Sigmoid colon (tissue), 7 donors: ENCODE measurements around the gene MAP3K20. TPM values are rescaled to one million over a fixed set of nuclear protein-coding genes. Genes with fewer than 3 reads are reported as not detected.

Experiments
- DNase-seq: peaks from one replicate; pipeline ENCODE4 v3.0.0-alpha.2; 2019
- H3K27ac ChIP-seq, 4 donors: fragments of 200-600 bp; sonication (generic); one replicate each; pipeline ENCODE4 v1.5.1; 2016 to 2019; ENCODE audit warnings: mild to moderate bottlenecking in 1 of 4
- H3K27me3 ChIP-seq, 3 donors: fragments of 200-600 bp; sonication (generic); one replicate each; pipeline ENCODE4 v1.5.1; 2019; ENCODE audit warnings: mild to moderate bottlenecking in 1 of 3
- H3K36me3 ChIP-seq, 4 donors: fragments of 200-600 bp; sonication (generic); one replicate each; pipeline ENCODE4 v1.5.1; 2016 to 2019
- H3K4me1 ChIP-seq, 4 donors: fragments of 200-600 bp; sonication (generic); one replicate each; pipeline ENCODE4 v1.5.1; 2017 to 2019
- H3K4me3 ChIP-seq, 4 donors: fragments of 200-600 bp; sonication (generic); one replicate each; pipeline ENCODE4 v1.5.1; 2017 to 2019; ENCODE audit warnings: mild to moderate bottlenecking in 2 of 4, moderate library complexity in 1 of 4
- H3K9me3 ChIP-seq, 4 donors: fragments of 200-600 bp in 3 of 4; sonication (generic) in 3 of 4; one replicate each; pipeline versions ENCODE4 v1.5.1 to v1.6.1; 2013 to 2019
- EP300 ChIP-seq, 4 donors: sonication (generic); formaldehyde crosslinking; IDR thresholded peaks; one replicate each; pipeline ENCODE4 v1.6.1; 2017; ENCODE audit warnings: antibody characterized with exemption in 4 of 4
- POLR2A ChIP-seq, 2 donors: fragments of 450-650 bp; IDR thresholded peaks; one replicate each; pipeline ENCODE4 v1.6.1; 2016; ENCODE audit warnings: antibody characterized with exemption in 2 of 2, mild to moderate bottlenecking in 2 of 2, moderate library complexity in 2 of 2
- POLR2AphosphoS5 ChIP-seq, 4 donors: sonication (generic); formaldehyde crosslinking; IDR thresholded peaks; one replicate each; pipeline ENCODE4 v1.6.1; 2017; ENCODE audit warnings: antibody characterized with exemption in 4 of 4
- WGBS, 2 donors: extraction: QIAGEN DNeasy Blood & Tissue Kit; methylation state at CpG; one replicate each; pipeline ENCODE4 v1.1.7; 2013; 5-methylcytosine and 5-hydroxymethylcytosine counted together
- intact Hi-C: fragments of 100-400 bp; cut with DNase I; formaldehyde crosslinking; loops from one replicate; pipeline ENCODE4 v1.15.1; 2023
- polyA plus RNA-seq, 3 donors: library from polyadenylated mRNA; stranded (reverse); fragments of 200-250 nt; gene quantifications; one replicate each; pipeline ENCODE4 v1.2.3, GENCODE V29; 2013
- total RNA-seq, 4 donors: library from RNA; depleted of rRNA; stranded (reverse); fragments of >200 nt; gene quantifications; one replicate each; pipeline ENCODE4 v1.1.0, GENCODE V29; 2016
- TF ChIP-seq, protein P1 (sequence below), 4 experiments: fragments of 450-650 bp in 3 of 4; fragments of 200-600 bp in 1 of 4; IDR thresholded peaks; one replicate each; pipeline ENCODE4 v1.5.1; 2016 to 2019; ENCODE audit warnings: antibody characterized with exemption in 4 of 4, mild to moderate bottlenecking in 3 of 4, moderate library complexity in 2 of 4
- donor health status: healthy with polysubstance abuse.
- donor health status: Bipolar disorder and iron deficiency.
- donor health status: healthy.

Gene MAP3K20
- total and polyA plus RNA-seq, 7 donors: 6.2 to 255 (median 189) TPM

- no peaks in the 10 kb centered on the region for H3K36me3 ChIP-seq
- no peak for DNase-seq
- TF ChIP-seq POLR2AphosphoS5 (IDR thresholded peaks at IDR 0.05) (no peak), EP300 (IDR thresholded peaks at IDR 0.05) (no peak)
- H3K27me3 ChIP-seq: no peaks in the 10 kb centered on the region
- H3K27ac ChIP-seq: peak overlapping the region; percentile 91 to 99 (median 96)
- peaks cover 0 to 57% (median 45%) of the 10 kb centered on the region in 4 donors for H3K4me1 ChIP-seq
- 87 to 93% methylated on average over 3 of the region's 3 CpGs for WGBS, 2 donors
- H3K4me3 ChIP-seq: no peak overlapping the region
- no peaks in the 10 kb centered on the region for H3K9me3 ChIP-seq
- intact Hi-C loops: no loop called here
Measured at GRCh38 chr2:173079141-173079540, 3.5 kb downstream of the MAP3K20 start.

DNA sequence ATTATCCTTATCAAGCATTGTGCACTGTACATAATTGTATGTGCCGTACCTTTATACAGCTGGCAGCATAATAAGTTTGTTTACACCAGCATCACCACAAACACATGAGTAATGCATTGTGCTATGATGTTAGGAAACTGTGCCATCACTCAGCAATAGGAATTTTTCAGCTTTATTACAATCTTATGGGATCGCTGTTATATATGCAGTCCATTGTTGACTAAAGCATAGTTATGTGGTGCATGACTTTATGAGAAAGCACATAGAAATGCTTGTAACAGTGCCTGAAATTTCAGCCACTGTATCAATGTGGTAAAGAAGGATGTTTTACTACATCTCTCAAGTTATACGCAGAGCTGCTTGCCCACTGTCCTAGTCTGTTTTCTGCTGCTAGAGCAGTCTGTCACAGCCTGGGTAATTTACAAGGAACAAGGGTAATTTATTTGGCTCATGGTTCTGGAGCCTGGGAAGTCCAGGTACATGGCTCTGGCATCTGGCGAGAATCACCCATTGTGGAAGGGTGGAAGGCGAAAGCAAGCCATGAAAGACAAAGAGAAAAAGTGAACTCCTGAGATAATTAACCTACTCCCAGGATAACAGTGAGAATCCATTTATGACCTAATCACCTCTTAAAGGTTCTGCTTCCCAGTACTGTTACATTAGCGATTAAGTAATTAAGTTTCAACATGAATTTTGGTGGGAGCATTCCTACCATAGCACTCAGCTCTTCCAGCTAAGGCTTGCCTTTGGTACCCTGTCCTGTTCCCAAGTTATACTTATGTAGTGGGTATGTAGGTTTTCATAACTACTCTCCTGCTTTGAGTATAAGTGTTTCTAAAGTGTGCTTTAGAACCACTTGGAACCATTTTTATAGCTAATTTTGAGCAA is 4.6 kb downstream of the MAP3K20 start:
- H3K4me1 ChIP-seq: peaks cover 0 to 60% (median 46%) of the 10 kb centered on the region in 4 donors

GRCh38 chr2:173086518-173087213 is 11.0 kb downstream of the MAP3K20 start:
- Histone ChIP-seq H3K27ac (peak overlapping the region; percentile 77 to 87 (median 83)), H3K36me3 (peaks cover 0 to under 1% (median 0%) of the 10 kb centered on the region in 4 donors), H3K9me3 (no peaks in the 10 kb centered on the region), H3K4me3 (no peak overlapping the region), H3K4me1 (peaks cover 0 to 82% (median 63%) of the 10 kb centered on the region in 4 donors), H3K27me3 (no peaks in the 10 kb centered on the region)
- intact Hi-C loops: no loop called here
- TF ChIP-seq POLR2AphosphoS5 (IDR thresholded peaks at IDR 0.05): no peak
- TF ChIP-seq EP300 (IDR thresholded peaks at IDR 0.05): no peak
- TF ChIP-seq POLR2A (IDR thresholded peaks at IDR 0.05): no peak
- TF ChIP-seq, protein P1, sequence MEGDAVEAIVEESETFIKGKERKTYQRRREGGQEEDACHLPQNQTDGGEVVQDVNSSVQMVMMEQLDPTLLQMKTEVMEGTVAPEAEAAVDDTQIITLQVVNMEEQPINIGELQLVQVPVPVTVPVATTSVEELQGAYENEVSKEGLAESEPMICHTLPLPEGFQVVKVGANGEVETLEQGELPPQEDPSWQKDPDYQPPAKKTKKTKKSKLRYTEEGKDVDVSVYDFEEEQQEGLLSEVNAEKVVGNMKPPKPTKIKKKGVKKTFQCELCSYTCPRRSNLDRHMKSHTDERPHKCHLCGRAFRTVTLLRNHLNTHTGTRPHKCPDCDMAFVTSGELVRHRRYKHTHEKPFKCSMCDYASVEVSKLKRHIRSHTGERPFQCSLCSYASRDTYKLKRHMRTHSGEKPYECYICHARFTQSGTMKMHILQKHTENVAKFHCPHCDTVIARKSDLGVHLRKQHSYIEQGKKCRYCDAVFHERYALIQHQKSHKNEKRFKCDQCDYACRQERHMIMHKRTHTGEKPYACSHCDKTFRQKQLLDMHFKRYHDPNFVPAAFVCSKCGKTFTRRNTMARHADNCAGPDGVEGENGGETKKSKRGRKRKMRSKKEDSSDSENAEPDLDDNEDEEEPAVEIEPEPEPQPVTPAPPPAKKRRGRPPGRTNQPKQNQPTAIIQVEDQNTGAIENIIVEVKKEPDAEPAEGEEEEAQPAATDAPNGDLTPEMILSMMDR (IDR thresholded peaks at IDR 0.05): no peak
- 87 to 88% methylated on average over 2 of the region's 2 CpGs for WGBS, 2 donors
- no peak for DNase-seq

More for the DNA sequence above, 4.6 kb downstream of the MAP3K20 start:
- Histone ChIP-seq H3K27me3 (no peaks in the 10 kb centered on the region), H3K9me3 (no peaks in the 10 kb centered on the region), H3K36me3 (no peaks in the 10 kb centered on the region), H3K4me3 (no peak overlapping the region), H3K27ac (peak overlapping the region; percentile 39 to 99 (median 96))
- intact Hi-C loops: no loop called here
- no peak for DNase-seq
- TF ChIP-seq EP300 (IDR thresholded peaks at IDR 0.05): peak in 1 of 4 donors; percentile 12
- TF ChIP-seq POLR2AphosphoS5 (IDR thresholded peaks at IDR 0.05): no peak
- 84 to 92% methylated on average over 6 of the region's 6 CpGs for WGBS, 2 donors

- TF ChIP-seq, protein P1 (IDR thresholded peaks at IDR 0.05): no peak
- TF ChIP-seq POLR2A (IDR thresholded peaks at IDR 0.05): no peak
- no peak for TF ChIP-seq EP300 (IDR thresholded peaks at IDR 0.05)
- no peak for TF ChIP-seq POLR2AphosphoS5 (IDR thresholded peaks at IDR 0.05)
Measured at GRCh38 chr2:173087214-173087581, 11.6 kb downstream of the MAP3K20 start.

DNA sequence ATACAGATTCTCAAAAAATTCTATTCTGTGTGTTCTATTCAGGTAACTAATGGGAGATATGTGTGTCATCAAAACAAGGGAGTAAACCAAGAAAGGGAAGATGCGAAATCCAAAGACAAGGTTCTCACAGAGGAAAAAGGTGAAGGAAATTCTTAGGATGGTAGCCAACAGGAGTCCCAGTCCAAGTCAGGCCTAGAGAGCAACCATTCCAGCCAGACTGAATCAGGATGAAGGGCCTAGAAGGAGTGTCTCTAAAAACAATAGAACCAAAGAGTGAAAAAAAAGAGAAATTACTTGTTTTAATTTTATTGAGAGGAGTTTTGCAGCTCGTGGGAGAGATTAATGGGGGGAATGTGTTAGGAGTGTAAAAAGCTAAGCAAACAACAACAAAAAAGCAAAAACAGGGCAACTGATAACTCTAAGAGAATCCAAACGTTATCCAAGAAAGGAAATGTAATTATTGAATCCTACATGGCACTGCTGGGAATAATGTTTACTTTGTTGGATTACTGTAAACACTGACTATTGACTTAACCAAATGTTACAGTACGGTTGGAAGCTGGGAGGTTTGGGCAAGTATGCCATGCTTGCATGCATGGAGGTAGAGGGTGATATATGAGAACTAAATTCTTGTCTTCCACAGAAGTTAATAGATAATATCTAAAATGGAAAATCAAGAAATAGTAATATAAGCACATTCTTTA is 12.3 kb downstream of the MAP3K20 start:
- no peaks in the 10 kb centered on the region for H3K27me3 ChIP-seq
- peak overlapping the region; percentile 77 to 87 (median 83) for H3K27ac ChIP-seq
- 50 to 80% methylated on average over 4 of the region's 4 CpGs for WGBS, 2 donors
- no peak for DNase-seq
- TF ChIP-seq EP300 (IDR thresholded peaks at IDR 0.05) (no peak), POLR2A (IDR thresholded peaks at IDR 0.05) (no peak), POLR2AphosphoS5 (IDR thresholded peaks at IDR 0.05) (no peak)
- TF ChIP-seq, protein P1 (IDR thresholded peaks at IDR 0.05): no peak
- intact Hi-C loops: no loop called here
- H3K9me3 ChIP-seq: no peaks in the 10 kb centered on the region
- peaks cover 0 to 94% (median 74%) of the 10 kb centered on the region in 4 donors for H3K4me1 ChIP-seq
- peaks cover 0 to 11% (median 0%) of the 10 kb centered on the region in 4 donors for H3K36me3 ChIP-seq
- H3K4me3 ChIP-seq: no peak overlapping the region

More at GRCh38 chr2:173087214-173087581, 11.6 kb downstream of the MAP3K20 start:
- no peak for DNase-seq
- intact Hi-C loops: no loop called here
- Histone ChIP-seq H3K4me1 (peaks cover 0 to 87% (median 68%) of the 10 kb centered on the region in 4 donors), H3K9me3 (no peaks in the 10 kb centered on the region), H3K4me3 (no peak overlapping the region), H3K27me3 (no peaks in the 10 kb centered on the region), H3K27ac (peak overlapping the region; percentile 77 to 87 (median 83)), H3K36me3 (peaks cover 0 to 6% (median 0%) of the 10 kb centered on the region in 4 donors)
- WGBS, 2 donors: 66 to 70% methylated on average over 1 of the region's 1 CpG
